SK-MEL-5 (cell line): ENCODE results near the gene VMP1. TPM values are rescaled to one million over a fixed set of nuclear protein-coding genes. Genes with fewer than 3 reads are reported as not detected.

ENCODE experiments used
- DNase-seq: peaks from one replicate; pipeline ENCODE4 v3.0.0-alpha.2; 2016; ENCODE audit warnings: low read depth, low spot score
- in situ Hi-C: cut with HindIII; loops from 2 replicates; pipeline ENCODE4 v1.10.0; 2016; ENCODE audit warnings: low sequenced_read_pairs, high pct_unique_total_duplicates, low pct_unique_long_range_greater_than_20kb
- total RNA-seq: library from RNA; depleted of rRNA; stranded (reverse); fragments of >200 nt; shearing (Covaris generic); gene quantifications from 2 replicates; pipeline ENCODE4 v1.2.3, GENCODE V29; 2014

VMP1 gene
- total RNA-seq, 1 experiment from 2014 or later, result 568 TPM

DNA sequence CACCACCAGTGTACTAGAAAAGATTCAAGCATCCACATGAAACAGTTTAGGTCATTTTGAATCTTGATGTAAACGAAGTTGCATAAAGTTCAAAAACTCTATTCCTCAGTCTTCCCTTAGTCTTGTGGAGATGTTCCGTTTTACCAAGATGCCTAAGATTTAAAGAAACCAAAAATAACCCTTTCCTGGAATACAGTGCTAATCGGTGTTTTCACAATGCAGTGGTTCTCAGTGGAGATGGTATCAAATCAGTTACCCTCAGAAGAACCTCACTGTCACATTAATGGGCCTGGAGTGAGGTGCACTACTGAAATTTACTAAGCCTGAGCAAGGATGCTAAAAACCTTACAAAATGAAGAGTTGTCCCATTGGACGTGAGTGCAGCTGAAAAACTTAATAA is 9.3 kb upstream of the VMP1 start:
- in situ Hi-C loops, result no loop called here
- no peak for DNase-seq

DNA sequence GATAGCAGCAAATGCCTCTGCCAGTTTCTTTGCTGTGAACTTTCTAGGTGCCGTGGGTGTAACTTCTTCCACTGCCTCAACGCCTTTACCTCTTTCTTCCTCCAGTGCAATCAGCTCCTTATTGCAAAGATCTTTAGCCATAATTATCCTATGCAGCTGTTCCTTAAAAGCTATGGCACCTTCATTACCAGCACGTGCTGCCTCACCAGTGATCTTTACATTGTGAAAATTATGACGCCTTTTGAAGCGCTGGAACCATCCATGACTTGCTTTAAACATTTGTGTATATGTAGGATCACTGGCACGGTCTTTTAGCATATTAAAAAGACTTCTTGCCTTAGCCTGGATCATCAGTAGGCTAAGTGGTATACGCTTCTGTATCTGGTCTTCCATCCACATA is 8.2 kb upstream of the VMP1 start:
- in situ Hi-C loops, result no loop called here
- DNase-seq, result no peak

DNA sequence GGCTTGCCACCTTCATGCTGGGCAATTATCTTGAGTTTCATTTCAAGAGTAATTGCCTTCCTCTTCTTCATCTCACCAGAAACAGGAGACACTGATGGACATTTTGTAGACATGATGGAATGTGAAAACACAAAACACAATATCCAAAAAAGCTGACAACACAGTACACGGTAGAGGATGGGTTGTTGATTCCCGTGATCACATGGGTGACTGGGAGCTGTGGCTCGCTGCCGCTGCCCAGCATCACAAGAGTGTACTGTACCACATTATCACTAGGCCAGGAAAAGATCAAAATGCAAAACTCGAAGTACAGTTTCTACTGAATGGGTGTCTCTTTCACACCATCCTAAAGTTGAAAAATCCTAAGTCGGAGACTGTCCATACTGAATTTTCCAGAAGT is 7.7 kb upstream of the VMP1 start:
- no peak for DNase-seq
- in situ Hi-C loops, result no loop called here

DNA sequence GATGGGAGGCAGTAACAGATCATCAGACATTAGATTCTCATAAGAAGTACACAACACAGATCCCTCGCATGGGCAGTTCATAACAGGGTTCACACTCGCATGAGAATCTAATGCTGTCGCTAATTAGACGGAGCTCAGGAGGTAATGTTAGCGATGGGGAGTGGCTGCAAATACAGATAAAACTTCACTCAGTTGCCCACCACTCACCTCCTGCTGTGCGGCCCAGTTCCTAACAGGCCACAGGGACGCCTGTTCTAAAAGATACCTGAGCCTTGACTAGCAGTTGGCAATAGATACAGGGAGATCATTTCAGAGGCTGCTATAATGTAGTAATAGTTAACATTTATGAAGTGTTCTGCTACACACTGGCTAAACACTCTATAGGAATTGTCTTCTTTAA is 5.2 kb upstream of the VMP1 start:
- no peak for DNase-seq
- in situ Hi-C loops, result no loop called here

DNA sequence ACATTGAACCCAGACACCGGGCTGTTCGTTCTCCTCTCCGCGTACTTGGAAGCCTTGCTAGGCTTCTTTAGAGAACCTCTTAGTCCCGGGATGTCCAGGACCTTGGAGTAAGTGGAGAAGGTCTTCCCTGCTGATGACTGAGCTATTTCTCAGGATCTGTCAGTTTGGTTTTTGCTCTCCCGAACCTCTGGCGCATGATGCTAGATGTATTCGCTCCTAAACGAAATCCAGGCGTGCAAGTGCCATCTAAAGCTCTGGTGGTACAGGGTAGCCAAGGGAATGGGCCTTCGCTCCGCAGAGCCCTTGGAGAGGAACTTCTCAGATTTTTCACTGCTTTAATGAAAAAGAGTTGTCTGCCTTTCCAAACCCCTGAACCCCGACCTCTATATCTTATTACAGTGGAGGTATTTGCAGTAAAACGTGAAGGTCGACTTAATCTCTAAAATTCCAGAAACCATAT is 547 bp downstream of the VMP1 start:
- in situ Hi-C loops, result no loop called here

DNA sequence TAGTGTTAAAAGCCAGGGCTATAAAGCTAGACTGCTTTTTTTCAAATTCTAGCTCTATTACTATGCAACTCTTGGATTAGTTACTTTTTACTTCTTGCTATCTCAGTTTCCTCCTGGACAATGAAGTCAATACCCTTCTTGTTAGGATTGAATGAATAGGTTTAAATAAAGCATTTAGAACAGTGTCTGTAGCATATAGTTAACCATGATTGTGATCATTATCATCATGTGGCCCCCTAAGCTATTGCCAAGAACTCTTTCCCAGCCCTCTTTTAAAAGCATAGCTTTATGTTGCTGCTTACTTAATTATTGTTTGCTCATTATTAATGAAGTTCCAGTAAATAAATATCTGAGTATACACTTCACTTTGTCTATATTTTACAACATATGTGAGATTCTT is 4.5 kb downstream of the VMP1 start:
- in situ Hi-C loops, result no loop called here
- DNase-seq, result peak; percentile 82

More for the DNA sequence above, 547 bp downstream of the VMP1 start:
- DNase-seq, result peak; percentile 55

DNA sequence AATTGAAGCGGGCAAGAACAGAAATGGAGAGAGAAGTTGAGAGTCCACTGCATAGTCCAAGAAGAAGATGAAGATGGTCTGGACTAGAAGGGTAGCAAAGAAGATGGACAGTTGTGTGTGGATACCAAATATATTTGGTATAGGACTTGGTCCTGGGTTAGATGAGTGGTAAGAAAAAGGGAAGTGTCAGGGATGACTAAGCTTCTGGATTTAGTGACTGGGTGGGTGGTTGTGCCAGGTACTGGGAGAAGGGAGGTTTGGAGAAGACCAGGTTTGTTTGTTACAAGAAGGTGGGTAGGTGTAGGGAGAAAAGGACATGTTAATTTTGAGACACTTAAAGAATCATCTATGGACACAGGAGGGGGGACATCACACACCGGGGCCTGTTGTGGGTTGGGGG is 5.4 kb downstream of the VMP1 start:
- DNase-seq, result no peak
- in situ Hi-C loops, result no loop called here

DNA sequence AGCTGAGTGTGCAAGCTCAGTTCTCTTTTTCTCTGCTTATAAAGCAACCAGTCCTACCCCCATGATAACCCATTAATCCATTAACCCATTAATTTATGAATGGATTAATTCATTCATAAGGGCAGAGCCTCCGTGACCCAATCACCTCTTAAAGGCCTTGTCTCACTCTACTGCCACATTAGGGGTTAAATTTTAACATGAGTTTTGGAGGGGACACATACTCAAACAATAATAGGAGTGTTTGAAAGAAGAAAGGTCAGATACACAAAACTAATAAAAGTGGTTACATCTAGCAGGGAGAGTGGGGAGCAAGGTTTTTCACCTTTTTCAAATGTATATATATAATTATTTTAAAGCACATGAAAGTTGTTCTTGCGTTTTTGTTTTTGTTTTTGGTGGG is 6.8 kb downstream of the VMP1 start:
- DNase-seq, result no peak
- in situ Hi-C loops, result no loop called here

DNA sequence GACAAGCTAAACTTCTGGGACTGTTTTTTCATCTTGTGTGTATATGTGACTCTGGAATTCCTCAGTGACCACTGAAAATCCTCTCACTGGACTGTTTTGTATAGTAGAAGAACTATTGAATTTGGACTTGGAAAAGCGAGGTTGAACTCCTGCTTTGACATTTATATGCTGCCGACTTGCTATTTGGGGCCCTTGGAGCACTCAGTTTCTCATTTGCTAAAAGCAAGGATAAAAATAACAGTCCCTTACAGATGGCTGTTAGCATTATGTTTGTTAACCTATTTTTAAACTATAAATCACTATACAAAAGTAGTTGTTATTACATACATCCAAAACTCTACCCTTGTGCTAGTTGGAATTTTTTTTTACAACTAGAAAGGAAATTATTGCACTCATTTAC is 9.0 kb downstream of the VMP1 start:
- in situ Hi-C loops, result no loop called here

DNA sequence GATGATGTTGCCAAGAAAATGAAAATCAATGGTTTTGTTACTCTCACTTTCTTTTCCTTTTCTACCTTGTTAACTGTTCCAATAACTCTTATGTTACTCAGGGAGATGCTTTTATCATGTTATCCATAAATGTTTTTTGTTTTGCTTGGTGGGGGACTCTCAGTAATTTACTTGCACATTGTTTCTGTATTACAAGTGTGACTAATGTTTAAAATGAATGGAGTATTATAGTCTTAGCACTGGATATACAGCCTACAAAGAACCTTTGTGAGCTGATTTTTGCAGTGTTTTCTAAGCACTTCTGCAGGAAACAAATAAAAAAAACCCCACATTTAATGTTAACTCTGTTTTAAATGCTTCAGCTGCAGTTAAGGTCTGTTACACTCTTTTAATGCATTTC is 12.1 kb downstream of the VMP1 start:
- DNase-seq, result peak; percentile 78
- in situ Hi-C loops, result no loop called here

More for the DNA sequence above, 9.0 kb downstream of the VMP1 start:
- DNase-seq, result no peak

DNA sequence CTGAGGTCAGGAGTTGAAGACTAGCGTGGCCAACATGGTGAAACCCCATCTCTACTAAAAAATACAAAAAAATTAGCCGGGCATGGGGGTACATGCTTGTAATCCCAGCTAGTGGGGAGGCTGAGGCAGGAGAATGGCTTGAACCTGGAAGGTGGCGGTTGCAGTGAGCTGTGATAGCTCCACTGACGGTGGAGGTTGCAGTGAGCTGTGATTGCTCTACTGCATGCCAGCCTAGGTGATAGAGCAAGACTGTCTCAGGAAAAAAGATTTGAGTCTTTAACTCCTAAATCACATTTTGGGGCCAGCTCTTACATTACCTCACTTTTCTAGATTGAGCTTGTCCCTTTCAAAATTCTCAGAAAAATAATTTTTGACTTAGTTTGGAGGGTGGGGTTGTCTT is 15.2 kb downstream of the VMP1 start:
- DNase-seq, result no peak
- in situ Hi-C loops, result no loop called here

DNA sequence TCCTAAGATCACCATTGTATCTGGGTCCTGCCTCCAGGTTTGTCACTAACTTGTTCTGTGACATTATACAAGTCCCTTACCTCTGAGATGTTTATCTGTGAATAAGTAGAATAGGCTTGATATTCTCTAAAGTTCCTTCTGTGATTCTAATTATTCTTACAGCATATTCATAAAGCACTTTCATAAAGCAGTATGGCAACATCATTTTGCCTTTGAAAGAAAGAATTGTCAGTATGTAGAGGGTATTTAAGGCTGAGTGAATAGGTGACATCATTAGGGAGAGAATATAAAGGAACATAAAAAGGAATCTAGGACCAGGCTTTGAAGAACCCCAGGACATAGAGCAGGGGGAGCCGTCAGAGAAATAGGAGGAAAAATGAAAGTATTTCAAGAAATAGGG is 15.6 kb downstream of the VMP1 start:
- DNase-seq, result no peak
- in situ Hi-C loops, result no loop called here

DNA sequence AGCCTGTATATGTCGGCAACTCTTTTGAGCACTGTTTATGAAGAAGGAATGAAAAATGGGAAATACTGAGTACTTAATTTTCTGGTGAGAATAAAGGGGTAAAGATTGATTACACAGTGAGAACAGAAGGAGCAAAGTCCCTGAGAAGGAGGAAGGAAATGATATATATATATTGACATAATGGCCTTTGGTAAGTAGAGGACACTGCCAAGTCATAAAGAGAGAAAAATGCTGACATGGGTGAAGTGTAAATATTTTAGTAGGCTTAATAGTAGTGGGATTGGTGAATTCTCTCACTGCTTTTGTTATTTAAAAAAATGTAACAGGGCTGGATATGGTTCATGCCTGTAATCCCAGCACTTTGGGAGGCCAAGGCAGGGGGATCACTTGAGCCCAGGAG is 16.2 kb downstream of the VMP1 start:
- no peak for DNase-seq
- in situ Hi-C loops, result no loop called here

DNA sequence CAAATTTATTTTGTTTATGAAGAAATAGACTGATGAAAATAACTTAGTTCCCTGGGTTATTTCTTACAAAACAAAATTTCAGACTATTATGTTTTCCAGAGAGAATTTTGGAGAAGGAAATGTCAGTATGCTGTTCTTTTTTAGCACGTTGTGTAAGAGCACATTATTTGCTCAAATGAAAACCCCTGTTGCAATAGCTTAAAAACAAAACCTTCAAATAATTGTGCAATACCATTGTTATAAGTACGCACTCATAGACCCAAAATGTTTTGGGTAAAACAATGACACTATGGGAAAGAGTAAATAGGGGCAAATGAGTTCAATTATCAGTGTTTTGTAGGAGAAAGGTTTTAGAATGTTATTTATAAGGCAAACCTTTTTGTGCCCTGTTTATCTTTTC is 18.2 kb downstream of the VMP1 start:
- no peak for DNase-seq
- in situ Hi-C loops, result loop anchor here (25.0 kb wide), 1 partner anchor 312 kb away; no protein-coding TSS in a partner anchor

DNA sequence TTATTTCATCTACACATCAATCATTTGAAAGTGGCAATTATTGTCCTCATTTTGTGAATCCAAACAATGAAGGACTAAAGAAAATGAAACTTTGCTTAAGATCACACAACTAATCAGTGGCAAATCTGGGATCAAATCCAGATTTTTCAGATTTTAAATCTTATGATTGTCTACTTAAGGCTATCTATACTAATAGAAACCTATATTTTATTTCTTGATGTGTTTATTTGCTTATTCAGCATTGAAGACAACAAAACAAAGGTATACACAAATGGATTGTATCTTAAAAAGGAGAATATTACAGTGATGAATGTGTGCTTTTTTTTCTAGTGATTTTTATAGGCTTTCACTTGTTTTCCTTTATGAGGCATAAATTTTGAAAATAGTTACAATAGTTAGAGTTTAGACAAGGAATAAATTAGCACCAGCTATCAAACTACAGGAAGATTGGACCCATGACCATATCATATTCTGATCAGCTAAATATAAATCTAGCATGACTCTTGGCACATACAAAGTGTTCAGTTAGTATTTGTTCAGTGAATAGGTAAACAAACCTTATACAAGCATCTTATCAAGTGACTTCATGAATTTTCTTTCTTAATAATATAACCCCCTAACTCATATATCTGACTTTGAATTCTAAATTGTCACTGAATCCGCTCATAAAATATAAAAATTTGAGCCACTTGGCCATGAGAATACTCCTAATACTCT is 20.5 kb downstream of the VMP1 start:
- in situ Hi-C loops, result loop anchor here (25.0 kb wide), 1 partner anchor 309 kb away; no protein-coding TSS in a partner anchor
- DNase-seq, result no peak

DNA sequence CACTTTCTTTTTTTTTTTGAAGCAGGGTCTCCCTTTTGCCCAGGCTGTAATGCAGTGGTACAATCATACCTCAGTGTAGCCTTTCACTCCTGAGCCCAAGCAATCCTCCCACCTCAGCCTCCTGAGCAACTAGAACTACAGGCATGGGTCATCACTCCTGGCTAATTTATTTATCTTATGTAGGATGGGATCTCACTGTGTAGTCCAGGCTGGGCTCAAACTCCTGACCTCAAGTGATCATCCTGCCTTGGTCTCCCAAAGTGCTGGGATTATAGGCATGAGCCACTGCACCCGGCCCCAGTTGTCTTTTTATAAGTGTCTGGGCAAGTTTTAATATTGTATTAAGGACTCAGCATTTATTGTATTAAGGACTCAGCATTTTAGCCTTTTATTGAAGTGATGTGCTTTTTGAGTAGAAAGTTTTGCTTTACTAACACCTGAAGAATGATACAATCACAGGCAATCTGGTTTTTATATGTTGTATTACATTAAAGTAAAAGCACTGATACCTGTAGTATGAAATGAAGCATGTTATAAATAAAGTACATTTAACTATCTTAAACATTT is 22.9 kb downstream of the VMP1 start:
- in situ Hi-C loops, result loop anchor here (25.0 kb wide), 1 partner anchor 307 kb away; no protein-coding TSS in a partner anchor
- DNase-seq, result no peak

DNA sequence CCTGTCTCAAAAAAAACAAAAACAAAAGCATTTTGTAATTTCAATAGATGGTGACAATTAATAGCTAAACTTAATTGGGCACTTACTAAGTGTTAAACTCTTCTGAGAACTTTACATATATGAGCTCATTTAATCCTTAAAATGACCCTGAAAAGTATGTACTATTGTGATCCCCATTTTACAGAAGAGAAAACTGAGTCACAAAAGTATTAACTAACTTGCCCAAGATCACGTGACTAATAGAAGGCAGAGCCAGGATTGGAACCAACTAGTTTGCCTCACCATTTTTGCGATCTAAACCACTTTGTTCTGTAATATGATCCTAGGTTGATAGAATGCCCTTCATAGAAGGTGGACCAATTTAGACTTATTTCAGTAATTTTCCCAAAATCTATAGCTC is 26.2 kb downstream of the VMP1 start:
- no peak for DNase-seq
- in situ Hi-C loops, result loop anchor here (25.0 kb wide), 1 partner anchor 304 kb away; no protein-coding TSS in a partner anchor

DNA sequence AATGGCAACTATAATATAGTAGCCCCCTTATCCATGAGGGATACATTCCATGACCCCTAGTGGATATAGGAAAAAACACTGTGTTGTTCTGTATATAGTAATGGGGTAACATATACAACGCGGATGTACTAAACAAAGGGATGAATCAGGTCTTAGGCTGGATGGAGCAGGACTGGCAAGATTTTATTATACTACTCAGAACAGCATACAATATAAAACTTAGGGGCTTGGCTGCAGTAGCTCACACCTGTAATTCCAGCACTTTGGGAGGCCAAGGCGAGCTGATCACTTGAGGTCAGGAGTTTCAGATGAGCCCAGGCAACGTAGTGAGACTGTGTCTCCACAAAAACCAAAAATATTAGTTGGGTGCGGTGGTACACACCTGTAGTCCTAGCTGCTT is 26.8 kb downstream of the VMP1 start:
- DNase-seq, result no peak
- in situ Hi-C loops, result loop anchor here (25.0 kb wide), 1 partner anchor 303 kb away; no protein-coding TSS in a partner anchor

DNA sequence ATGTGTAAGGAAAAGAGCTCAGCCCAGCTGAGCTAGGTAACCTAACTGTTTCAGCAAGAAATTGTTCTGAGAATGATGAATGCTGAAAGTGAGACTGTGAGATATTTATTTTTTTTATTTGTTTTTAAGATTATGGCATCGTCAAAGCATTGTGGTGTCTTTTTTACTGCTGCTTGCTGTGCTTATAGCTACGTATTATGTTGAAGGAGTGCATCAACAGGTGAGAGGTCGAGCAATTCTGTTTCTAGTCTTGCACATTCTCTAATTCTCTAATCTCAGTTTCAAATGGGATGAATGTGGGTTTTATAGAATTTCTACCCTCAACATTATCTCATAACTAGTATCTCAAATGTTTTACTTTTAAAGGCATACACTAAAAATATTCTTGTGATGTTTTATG is 29.9 kb downstream of the VMP1 start:
- no peak for DNase-seq
- in situ Hi-C loops, result loop anchor here (25.0 kb wide), 1 partner anchor 300 kb away; no protein-coding TSS in a partner anchor
